Neural cell (in vitro differentiated cells): ENCODE measurements around the gene SAMD4A.

Experiments
- EP300 ChIP-seq: fragments of 450-650 bp; conservative IDR thresholded peaks from 2 replicates; pipeline ENCODE4 v1.6.1; 2014; ENCODE audit warnings: antibody characterized with exemption, mild to moderate bottlenecking, moderate library complexity; ENCODE audit not compliant: poor library complexity, severe bottlenecking
- POLR2AphosphoS5 ChIP-seq: IDR thresholded peaks from 2 replicates; pipeline ENCODE4 v1.6.1; 2012
- SMC3 ChIP-seq: fragments of 450-650 bp; conservative IDR thresholded peaks from 2 replicates; pipeline ENCODE4 v1.6.1; 2014; ENCODE audit warnings: antibody characterized with exemption, mild to moderate bottlenecking, moderate library complexity; ENCODE audit not compliant: poor library complexity
- TF ChIP-seq, protein P1 (sequence below): fragments of 450-650 bp; IDR thresholded peaks from 2 replicates; pipeline ENCODE4 v1.5.1; 2014; ENCODE audit warnings: antibody characterized with exemption, mild to moderate bottlenecking, moderate library complexity; ENCODE audit not compliant: poor library complexity, severe bottlenecking
- TF ChIP-seq, protein P2 (sequence below): IDR thresholded peaks from 2 replicates; pipeline ENCODE4 v1.6.1; 2012; ENCODE audit warnings: borderline replicate concordance

DNA sequence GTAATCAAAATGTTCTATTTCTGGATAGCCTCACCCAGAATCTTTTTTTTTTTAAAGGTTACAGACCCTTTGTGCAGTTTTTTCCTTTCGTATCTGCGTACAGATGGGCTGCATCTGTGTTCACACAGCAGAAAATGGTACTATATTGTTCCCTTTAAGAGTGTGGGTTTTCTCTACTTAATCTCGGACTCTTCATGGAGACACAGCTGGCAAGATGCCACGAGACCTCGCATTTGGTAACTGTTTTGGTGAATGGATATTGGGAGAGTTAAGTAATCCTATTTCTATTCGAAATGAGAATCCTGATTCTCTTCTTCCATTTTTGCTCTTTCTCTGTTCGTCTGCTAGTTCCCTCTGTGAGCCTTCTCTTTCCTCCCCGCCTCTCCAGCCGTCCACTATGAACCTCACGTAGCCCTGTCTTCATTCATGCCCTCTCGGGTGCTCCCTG is 85.7 kb downstream of the SAMD4A start:
- TF ChIP-seq, protein P1, sequence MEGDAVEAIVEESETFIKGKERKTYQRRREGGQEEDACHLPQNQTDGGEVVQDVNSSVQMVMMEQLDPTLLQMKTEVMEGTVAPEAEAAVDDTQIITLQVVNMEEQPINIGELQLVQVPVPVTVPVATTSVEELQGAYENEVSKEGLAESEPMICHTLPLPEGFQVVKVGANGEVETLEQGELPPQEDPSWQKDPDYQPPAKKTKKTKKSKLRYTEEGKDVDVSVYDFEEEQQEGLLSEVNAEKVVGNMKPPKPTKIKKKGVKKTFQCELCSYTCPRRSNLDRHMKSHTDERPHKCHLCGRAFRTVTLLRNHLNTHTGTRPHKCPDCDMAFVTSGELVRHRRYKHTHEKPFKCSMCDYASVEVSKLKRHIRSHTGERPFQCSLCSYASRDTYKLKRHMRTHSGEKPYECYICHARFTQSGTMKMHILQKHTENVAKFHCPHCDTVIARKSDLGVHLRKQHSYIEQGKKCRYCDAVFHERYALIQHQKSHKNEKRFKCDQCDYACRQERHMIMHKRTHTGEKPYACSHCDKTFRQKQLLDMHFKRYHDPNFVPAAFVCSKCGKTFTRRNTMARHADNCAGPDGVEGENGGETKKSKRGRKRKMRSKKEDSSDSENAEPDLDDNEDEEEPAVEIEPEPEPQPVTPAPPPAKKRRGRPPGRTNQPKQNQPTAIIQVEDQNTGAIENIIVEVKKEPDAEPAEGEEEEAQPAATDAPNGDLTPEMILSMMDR = no peak
- TF ChIP-seq, protein P2, sequence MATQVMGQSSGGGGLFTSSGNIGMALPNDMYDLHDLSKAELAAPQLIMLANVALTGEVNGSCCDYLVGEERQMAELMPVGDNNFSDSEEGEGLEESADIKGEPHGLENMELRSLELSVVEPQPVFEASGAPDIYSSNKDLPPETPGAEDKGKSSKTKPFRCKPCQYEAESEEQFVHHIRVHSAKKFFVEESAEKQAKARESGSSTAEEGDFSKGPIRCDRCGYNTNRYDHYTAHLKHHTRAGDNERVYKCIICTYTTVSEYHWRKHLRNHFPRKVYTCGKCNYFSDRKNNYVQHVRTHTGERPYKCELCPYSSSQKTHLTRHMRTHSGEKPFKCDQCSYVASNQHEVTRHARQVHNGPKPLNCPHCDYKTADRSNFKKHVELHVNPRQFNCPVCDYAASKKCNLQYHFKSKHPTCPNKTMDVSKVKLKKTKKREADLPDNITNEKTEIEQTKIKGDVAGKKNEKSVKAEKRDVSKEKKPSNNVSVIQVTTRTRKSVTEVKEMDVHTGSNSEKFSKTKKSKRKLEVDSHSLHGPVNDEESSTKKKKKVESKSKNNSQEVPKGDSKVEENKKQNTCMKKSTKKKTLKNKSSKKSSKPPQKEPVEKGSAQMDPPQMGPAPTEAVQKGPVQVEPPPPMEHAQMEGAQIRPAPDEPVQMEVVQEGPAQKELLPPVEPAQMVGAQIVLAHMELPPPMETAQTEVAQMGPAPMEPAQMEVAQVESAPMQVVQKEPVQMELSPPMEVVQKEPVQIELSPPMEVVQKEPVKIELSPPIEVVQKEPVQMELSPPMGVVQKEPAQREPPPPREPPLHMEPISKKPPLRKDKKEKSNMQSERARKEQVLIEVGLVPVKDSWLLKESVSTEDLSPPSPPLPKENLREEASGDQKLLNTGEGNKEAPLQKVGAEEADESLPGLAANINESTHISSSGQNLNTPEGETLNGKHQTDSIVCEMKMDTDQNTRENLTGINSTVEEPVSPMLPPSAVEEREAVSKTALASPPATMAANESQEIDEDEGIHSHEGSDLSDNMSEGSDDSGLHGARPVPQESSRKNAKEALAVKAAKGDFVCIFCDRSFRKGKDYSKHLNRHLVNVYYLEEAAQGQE = no peak
- TF ChIP-seq POLR2AphosphoS5 (no peak), SMC3 (no peak), EP300 (no peak)
